SK-N-SH treated with all-trans-retinoic acid at 6 μM for 48 hours (cell line): ENCODE results near the gene PDGFD.

Experiments
- ATAC-seq: fragments of 200-7000 bp; cut with Tn5 transposase; 3 replicates; pipeline ENCODE4 v1.9.1; 2020; ENCODE audit warnings: mild to moderate bottlenecking, moderate library complexity
- ARNTL ChIP-seq: fragments of 450-650 bp; formaldehyde crosslinking; IDR thresholded peaks from 2 replicates; pipeline ENCODE4 v1.5.0; 2020; ENCODE audit warnings: low read depth, mild to moderate bottlenecking, moderate library complexity, borderline replicate concordance
- BACH2 ChIP-seq: fragments of 250-450 bp; sonication (Bioruptor Pico); IDR thresholded peaks from 2 replicates; pipeline ENCODE4 v1.9.0; 2021; ENCODE audit warnings: mild to moderate bottlenecking, borderline replicate concordance
- CSDC2 ChIP-seq: fragments of 250-450 bp; sonication (Bioruptor Pico); IDR thresholded peaks from 2 replicates; pipeline ENCODE4 v1.5.0; 2020; ENCODE audit warnings: mild to moderate bottlenecking, moderate library complexity
- ESRRG ChIP-seq: fragments of 250-450 bp; sonication (Bioruptor Pico); IDR thresholded peaks from 2 replicates; pipeline ENCODE4 v1.6.1; 2021; ENCODE audit warnings: mild to moderate bottlenecking
- ISL1 ChIP-seq: fragments of 250-450 bp; sonication (Bioruptor Pico); IDR thresholded peaks from 2 replicates; pipeline ENCODE4 v2.1.2; 2022; ENCODE audit warnings: mild to moderate bottlenecking, moderate library complexity
- PPARA ChIP-seq: fragments of 250-450 bp; sonication (Bioruptor Pico); IDR thresholded peaks from 2 replicates; pipeline ENCODE4 v1.5.0; 2020; ENCODE audit warnings: mild to moderate bottlenecking, borderline replicate concordance
- RARB ChIP-seq: fragments of 250-450 bp; sonication (Bioruptor Pico); IDR thresholded peaks from 2 replicates; pipeline ENCODE4 v1.8.0; 2021; ENCODE audit warnings: mild to moderate bottlenecking, moderate library complexity
- TOX ChIP-seq: fragments of 250-450 bp; sonication (Bioruptor Pico); IDR thresholded peaks from 2 replicates; pipeline ENCODE4 v1.8.0; 2021; ENCODE audit warnings: mild to moderate bottlenecking, moderate library complexity, borderline replicate concordance
- ZC3H10 ChIP-seq: fragments of 250-450 bp; sonication (Bioruptor Pico); IDR thresholded peaks from 2 replicates; pipeline ENCODE4 v1.5.1; 2021; ENCODE audit warnings: mild to moderate bottlenecking, moderate library complexity
- ZFP3 ChIP-seq: fragments of 250-450 bp; sonication (Bioruptor Pico); IDR thresholded peaks from 2 replicates; pipeline ENCODE4 v1.5.0; 2020; ENCODE audit warnings: mild to moderate bottlenecking, moderate library complexity
- ZFP30 ChIP-seq: fragments of 450-650 bp; formaldehyde crosslinking; IDR thresholded peaks from 2 replicates; pipeline ENCODE4 v1.5.0; 2022; ENCODE audit warnings: mild to moderate bottlenecking, moderate library complexity
- ZNF565 ChIP-seq: fragments of 450-650 bp; formaldehyde crosslinking; conservative IDR thresholded peaks from 2 replicates; pipeline ENCODE4 v1.5.0; 2020; ENCODE audit warnings: low read depth, mild to moderate bottlenecking, moderate library complexity
- ZNF70 ChIP-seq: fragments of 450-650 bp; formaldehyde crosslinking; IDR thresholded peaks from 2 replicates; pipeline ENCODE4 v1.5.0; 2020; ENCODE audit warnings: mild to moderate bottlenecking, moderate library complexity
- ZNF8 ChIP-seq: fragments of 450-650 bp; formaldehyde crosslinking; IDR thresholded peaks from 2 replicates; pipeline ENCODE4 v1.5.0; 2020; ENCODE audit warnings: mild to moderate bottlenecking, moderate library complexity
- TF ChIP-seq, protein P1 (sequence below): fragments of 250-450 bp; sonication (Bioruptor Pico); IDR thresholded peaks from 2 replicates; pipeline ENCODE4 v1.5.1; 2020; ENCODE audit warnings: low read depth, mild to moderate bottlenecking, moderate library complexity
- TF ChIP-seq, protein P2 (sequence below): fragments of 250-450 bp; sonication (Bioruptor Pico); IDR thresholded peaks from 2 replicates; pipeline ENCODE4 v1.8.0; 2020; ENCODE audit warnings: mild to moderate bottlenecking, moderate library complexity, borderline replicate concordance
- TF ChIP-seq, protein P3 (sequence below): fragments of 250-450 bp; sonication (Bioruptor Pico); IDR thresholded peaks from 2 replicates; pipeline ENCODE4 v1.5.0; 2020; ENCODE audit warnings: mild to moderate bottlenecking, moderate library complexity
- TF ChIP-seq, protein P4 (sequence below): fragments of 250-450 bp; sonication (Bioruptor Pico); IDR thresholded peaks from 2 replicates; pipeline ENCODE4 v1.8.0; 2021; ENCODE audit warnings: low read depth, mild to moderate bottlenecking, moderate library complexity, borderline replicate concordance

PDGFD gene

DNA sequence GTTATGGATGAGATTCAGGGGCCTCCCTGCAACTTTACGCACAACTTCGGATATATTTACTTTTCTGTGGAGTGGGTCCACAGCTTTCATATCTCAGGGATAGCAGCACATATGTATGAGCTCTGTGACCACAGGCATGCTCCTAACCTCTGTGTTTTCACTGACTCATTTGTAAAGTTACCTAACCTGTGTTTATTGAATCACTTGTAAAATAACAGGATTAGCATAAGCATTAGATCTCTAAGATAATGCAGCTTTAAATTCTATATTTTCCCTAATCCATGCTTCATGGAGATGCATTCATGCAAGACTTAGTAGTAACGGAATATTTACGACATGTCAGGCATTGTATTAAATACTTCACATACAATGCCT lies 175.4 kb downstream of the PDGFD start:
- ATAC-seq: no peak
- TF ChIP-seq ARNTL (CRISPR knock-in tag) (no peak), ZNF8 (CRISPR knock-in tag) (no peak)
- TF ChIP-seq, all 23 proteins: peak for 0

DNA sequence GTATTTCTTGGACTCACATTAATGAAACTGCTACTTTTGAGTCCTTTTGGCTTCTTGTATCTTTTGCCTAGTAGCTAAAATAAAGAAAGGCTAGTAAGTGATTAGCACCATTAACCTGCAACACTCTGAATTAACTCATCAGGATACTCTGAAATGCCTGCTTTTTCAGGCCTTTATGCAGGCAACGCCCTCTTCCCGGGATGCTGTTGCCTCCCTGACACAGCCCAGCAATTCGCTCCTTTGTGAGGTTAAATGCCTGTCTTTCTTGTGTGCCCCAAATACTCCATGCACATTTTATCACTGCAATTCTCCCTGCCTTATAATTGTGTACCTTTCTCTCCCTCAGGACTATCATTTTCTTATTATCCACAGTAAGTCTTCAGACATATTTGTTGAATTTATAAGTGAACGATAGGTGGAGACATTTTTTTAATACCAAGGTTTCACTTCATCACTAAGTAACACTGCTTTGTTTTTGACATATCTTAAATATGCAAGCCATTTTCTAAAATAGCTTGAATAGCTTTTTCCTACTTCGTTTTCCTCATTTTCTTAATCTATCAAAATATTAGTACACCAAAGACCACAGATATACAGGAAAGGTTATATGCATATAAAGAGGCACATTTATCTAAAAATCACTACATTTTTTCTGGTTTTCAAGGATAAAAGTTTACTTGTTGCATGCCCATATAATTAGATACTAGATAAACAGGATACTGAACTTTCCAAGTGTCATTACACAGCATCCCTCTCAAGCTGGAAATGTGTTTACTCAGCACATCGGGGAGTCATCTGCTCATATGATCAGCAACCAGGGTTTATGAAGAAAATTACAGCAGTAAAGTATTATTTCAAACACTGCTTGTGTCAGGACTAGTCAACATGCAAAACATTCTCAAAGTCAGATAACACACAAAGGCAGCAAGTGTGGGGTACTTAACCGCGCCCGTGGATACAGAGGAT lies 176.0 kb downstream of the PDGFD start:
- no peak for TF ChIP-seq ZNF70 (CRISPR knock-in tag)
- TF ChIP-seq ISL1 (CRISPR knock-in tag): no peak
- TF ChIP-seq PPARA (CRISPR knock-in tag): no peak
- TF ChIP-seq ZFP3 (CRISPR knock-in tag): no peak
- TF ChIP-seq, protein P1, sequence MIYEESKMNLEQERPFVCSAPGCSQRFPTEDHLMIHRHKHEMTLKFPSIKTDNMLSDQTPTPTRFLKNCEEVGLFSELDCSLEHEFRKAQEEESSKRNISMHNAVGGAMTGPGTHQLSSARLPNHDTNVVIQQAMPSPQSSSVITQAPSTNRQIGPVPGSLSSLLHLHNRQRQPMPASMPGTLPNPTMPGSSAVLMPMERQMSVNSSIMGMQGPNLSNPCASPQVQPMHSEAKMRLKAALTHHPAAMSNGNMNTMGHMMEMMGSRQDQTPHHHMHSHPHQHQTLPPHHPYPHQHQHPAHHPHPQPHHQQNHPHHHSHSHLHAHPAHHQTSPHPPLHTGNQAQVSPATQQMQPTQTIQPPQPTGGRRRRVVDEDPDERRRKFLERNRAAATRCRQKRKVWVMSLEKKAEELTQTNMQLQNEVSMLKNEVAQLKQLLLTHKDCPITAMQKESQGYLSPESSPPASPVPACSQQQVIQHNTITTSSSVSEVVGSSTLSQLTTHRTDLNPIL (CRISPR knock-in tag): no peak
- no peak for ATAC-seq

DNA sequence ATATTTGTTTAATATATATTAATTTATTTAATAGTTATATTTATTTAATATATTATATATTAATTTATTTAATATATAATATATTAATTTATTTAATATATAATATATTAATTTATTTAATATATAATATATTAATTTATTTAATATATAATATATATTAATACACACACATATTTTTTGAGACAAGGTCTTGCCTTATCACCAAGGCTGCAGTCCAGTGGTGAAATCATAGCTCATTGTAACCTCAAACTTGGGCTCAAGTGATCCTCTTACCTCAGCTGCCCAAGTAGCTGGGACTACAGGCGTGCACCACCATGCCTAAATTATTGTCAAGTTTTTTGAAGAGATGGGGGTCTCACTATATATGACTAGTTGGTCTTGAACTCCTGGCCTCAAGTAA lies 178.9 kb downstream of the PDGFD start:
- TF ChIP-seq BACH2 (CRISPR knock-in tag) (no peak), CSDC2 (CRISPR knock-in tag) (no peak), TOX (CRISPR knock-in tag) (no peak), ESRRG (CRISPR knock-in tag) (no peak), ISL1 (CRISPR knock-in tag) (no peak), RARB (CRISPR knock-in tag) (no peak), ZC3H10 (CRISPR knock-in tag) (no peak), ZNF8 (CRISPR knock-in tag) (no peak), ZNF565 (CRISPR knock-in tag) (no peak), ZFP3 (CRISPR knock-in tag) (no peak), PPARA (CRISPR knock-in tag) (no peak), ZFP30 (no peak)
- TF ChIP-seq, protein P2, sequence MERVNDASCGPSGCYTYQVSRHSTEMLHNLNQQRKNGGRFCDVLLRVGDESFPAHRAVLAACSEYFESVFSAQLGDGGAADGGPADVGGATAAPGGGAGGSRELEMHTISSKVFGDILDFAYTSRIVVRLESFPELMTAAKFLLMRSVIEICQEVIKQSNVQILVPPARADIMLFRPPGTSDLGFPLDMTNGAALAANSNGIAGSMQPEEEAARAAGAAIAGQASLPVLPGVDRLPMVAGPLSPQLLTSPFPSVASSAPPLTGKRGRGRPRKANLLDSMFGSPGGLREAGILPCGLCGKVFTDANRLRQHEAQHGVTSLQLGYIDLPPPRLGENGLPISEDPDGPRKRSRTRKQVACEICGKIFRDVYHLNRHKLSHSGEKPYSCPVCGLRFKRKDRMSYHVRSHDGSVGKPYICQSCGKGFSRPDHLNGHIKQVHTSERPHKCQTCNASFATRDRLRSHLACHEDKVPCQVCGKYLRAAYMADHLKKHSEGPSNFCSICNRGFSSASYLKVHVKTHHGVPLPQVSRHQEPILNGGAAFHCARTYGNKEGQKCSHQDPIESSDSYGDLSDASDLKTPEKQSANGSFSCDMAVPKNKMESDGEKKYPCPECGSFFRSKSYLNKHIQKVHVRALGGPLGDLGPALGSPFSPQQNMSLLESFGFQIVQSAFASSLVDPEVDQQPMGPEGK (CRISPR knock-in tag): no peak
- TF ChIP-seq, protein P3, sequence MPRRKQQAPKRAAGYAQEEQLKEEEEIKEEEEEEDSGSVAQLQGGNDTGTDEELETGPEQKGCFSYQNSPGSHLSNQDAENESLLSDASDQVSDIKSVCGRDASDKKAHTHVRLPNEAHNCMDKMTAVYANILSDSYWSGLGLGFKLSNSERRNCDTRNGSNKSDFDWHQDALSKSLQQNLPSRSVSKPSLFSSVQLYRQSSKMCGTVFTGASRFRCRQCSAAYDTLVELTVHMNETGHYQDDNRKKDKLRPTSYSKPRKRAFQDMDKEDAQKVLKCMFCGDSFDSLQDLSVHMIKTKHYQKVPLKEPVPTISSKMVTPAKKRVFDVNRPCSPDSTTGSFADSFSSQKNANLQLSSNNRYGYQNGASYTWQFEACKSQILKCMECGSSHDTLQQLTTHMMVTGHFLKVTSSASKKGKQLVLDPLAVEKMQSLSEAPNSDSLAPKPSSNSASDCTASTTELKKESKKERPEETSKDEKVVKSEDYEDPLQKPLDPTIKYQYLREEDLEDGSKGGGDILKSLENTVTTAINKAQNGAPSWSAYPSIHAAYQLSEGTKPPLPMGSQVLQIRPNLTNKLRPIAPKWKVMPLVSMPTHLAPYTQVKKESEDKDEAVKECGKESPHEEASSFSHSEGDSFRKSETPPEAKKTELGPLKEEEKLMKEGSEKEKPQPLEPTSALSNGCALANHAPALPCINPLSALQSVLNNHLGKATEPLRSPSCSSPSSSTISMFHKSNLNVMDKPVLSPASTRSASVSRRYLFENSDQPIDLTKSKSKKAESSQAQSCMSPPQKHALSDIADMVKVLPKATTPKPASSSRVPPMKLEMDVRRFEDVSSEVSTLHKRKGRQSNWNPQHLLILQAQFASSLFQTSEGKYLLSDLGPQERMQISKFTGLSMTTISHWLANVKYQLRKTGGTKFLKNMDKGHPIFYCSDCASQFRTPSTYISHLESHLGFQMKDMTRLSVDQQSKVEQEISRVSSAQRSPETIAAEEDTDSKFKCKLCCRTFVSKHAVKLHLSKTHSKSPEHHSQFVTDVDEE: no peak
- TF ChIP-seq, protein P4, sequence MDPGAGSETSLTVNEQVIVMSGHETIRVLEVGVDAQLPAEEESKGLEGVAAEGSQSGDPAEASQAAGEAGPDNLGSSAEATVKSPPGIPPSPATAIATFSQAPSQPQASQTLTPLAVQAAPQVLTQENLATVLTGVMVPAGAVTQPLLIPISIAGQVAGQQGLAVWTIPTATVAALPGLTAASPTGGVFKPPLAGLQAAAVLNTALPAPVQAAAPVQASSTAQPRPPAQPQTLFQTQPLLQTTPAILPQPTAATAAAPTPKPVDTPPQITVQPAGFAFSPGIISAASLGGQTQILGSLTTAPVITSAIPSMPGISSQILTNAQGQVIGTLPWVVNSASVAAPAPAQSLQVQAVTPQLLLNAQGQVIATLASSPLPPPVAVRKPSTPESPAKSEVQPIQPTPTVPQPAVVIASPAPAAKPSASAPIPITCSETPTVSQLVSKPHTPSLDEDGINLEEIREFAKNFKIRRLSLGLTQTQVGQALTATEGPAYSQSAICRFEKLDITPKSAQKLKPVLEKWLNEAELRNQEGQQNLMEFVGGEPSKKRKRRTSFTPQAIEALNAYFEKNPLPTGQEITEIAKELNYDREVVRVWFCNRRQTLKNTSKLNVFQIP: no peak
- TF ChIP-seq, protein P1 (CRISPR knock-in tag): no peak
- ATAC-seq: no peak

DNA sequence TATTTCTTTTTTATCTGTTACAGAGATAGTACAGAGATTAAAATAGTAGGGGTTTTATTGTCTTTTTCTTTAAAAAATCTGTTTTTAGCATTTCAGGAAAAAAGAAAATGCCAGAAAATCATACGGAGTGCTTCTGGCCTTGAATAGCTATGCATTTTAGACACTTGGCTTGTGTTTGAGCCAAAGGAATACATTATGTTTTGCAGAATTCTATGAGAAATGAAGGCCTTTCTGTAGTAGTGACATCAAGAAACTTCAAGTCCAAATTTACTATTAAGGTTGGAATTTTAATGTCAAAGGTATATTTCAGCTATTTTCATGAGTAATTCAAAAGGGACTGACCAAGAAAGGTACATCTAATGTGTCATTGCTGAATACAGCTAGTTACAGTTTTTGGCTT lies 183.8 kb downstream of the PDGFD start:
- no peak for ATAC-seq
- TF ChIP-seq, protein P1 (CRISPR knock-in tag): no peak
